IMR-90 (cell line): ENCODE results near the gene RASIP1.

Source experiments
- BHLHE40 ChIP-seq: fragments of 150-350 bp; IDR thresholded peaks from 2 replicates; pipeline ENCODE4 v1.6.1; 2016; ENCODE audit warnings: mild to moderate bottlenecking, low read depth, low read length
- CEBPB ChIP-seq: IDR thresholded peaks from 2 replicates; pipeline ENCODE4 v1.6.1; 2012; ENCODE audit warnings: low read depth, low read length, improper control_type of control experiment
- CHD1 ChIP-seq: IDR thresholded peaks from 2 replicates; pipeline ENCODE4 v1.6.1; 2012; ENCODE audit warnings: low read depth, low read length, improper control_type of control experiment
- CTCF ChIP-seq: conservative IDR thresholded peaks from 2 replicates; pipeline ENCODE4 v1.5.1; 2012; ENCODE audit warnings: mild to moderate bottlenecking, low read depth, low read length, improper control_type of control experiment
- ELK1 ChIP-seq: fragments of 150-350 bp; IDR thresholded peaks from 2 replicates; pipeline ENCODE4 v1.6.1; 2016; ENCODE audit warnings: low read depth, mild to moderate bottlenecking, low read length, moderate library complexity, borderline replicate concordance
- FOS ChIP-seq: fragments of 150-350 bp; IDR thresholded peaks from 2 replicates; pipeline ENCODE4 v1.6.1; 2016; ENCODE audit warnings: low read depth, low read length
- MAFK ChIP-seq: IDR thresholded peaks from 2 replicates; pipeline ENCODE4 v1.6.1; 2012; ENCODE audit warnings: low read depth, low read length, improper control_type of control experiment
- MXI1 ChIP-seq: IDR thresholded peaks from 2 replicates; pipeline ENCODE4 v1.6.1; 2012; ENCODE audit warnings: low read depth, mild to moderate bottlenecking, low read length, moderate library complexity, borderline replicate concordance
- POLR2A ChIP-seq: IDR thresholded peaks from 2 replicates; pipeline ENCODE4 v1.6.1; 2012; ENCODE audit warnings: mild to moderate bottlenecking, low read depth, low read length
- RAD21 ChIP-seq: IDR thresholded peaks from 2 replicates; pipeline ENCODE4 v1.6.1; 2012; ENCODE audit warnings: low read length, improper control_type of control experiment
- RCOR1 ChIP-seq: IDR thresholded peaks from 2 replicates; pipeline ENCODE4 v1.6.1; 2012; ENCODE audit warnings: mild to moderate bottlenecking, low read length, improper control_type of control experiment; ENCODE audit not compliant: insufficient replicate concordance
- RFX5 ChIP-seq: IDR thresholded peaks from 2 replicates; pipeline ENCODE4 v1.8.0; 2012; ENCODE audit warnings: low read depth, mild to moderate bottlenecking, low read length, moderate library complexity
- SMC3 ChIP-seq: fragments of 150-350 bp; IDR thresholded peaks from 2 replicates; pipeline ENCODE4 v1.6.1; 2016; ENCODE audit warnings: low read depth, mild to moderate bottlenecking, antibody characterized with exemption, low read length, moderate library complexity
- USF2 ChIP-seq: fragments of 150-350 bp; IDR thresholded peaks from 2 replicates; pipeline ENCODE4 v1.6.1; 2017; ENCODE audit warnings: mild to moderate bottlenecking, antibody characterized with exemption, low read length, low read depth

- no peak for TF ChIP-seq POLR2A
- no peak for TF ChIP-seq CTCF
- TF ChIP-seq RCOR1: no peak
- no peak for TF ChIP-seq MXI1
- TF ChIP-seq MAFK: no peak
- TF ChIP-seq RFX5: no peak
- no peak for TF ChIP-seq FOS
- no peak for TF ChIP-seq SMC3
- no peak for TF ChIP-seq CHD1
- no peak for TF ChIP-seq RAD21
- no peak for TF ChIP-seq CEBPB
- no peak for TF ChIP-seq USF2
- no peak for TF ChIP-seq ELK1
- no peak for TF ChIP-seq BHLHE40
Observed at GRCh38 chr19:48742096-48742495, 1.7 kb upstream of the RASIP1 start.
